Trophoblast cell (in vitro differentiated cells and primary cell): Measurements from ENCODE around the gene NUP210.

Source experiments
- DNase-seq, 2 donors: peaks; one replicate each; pipeline ENCODE4 v3.0.0-alpha.2; 2016
- H2AFZ ChIP-seq: 2 replicates; pipeline ENCODE4 v1.6.1; 2013; ENCODE audit warnings: low read length, moderate library complexity, mild to moderate bottlenecking; ENCODE audit not compliant: insufficient read depth, poor library complexity
- H2AK5ac ChIP-seq: 2 replicates; pipeline ENCODE4 v1.6.1; 2013; ENCODE audit warnings: mild to moderate bottlenecking, low read length
- H2BK120ac ChIP-seq: 2 replicates; pipeline ENCODE4 v1.6.1; 2013; ENCODE audit warnings: low read length, mild to moderate bottlenecking, moderate library complexity; ENCODE audit not compliant: insufficient read depth, poor library complexity
- H2BK12ac ChIP-seq: 2 replicates; pipeline ENCODE4 v1.6.1; 2013; ENCODE audit warnings: mild to moderate bottlenecking, low read length, moderate library complexity
- H2BK5ac ChIP-seq: 2 replicates; pipeline ENCODE4 v1.6.1; 2013; ENCODE audit warnings: low read length, low read depth, moderate library complexity, mild to moderate bottlenecking; ENCODE audit not compliant: poor library complexity
- H3K14ac ChIP-seq: 2 replicates; pipeline ENCODE4 v1.6.1; 2013; ENCODE audit warnings: mild to moderate bottlenecking, low read length
- H3K18ac ChIP-seq: 2 replicates; pipeline ENCODE4 v1.6.1; 2013; ENCODE audit warnings: mild to moderate bottlenecking, low read length
- H3K23ac ChIP-seq: 2 replicates; pipeline ENCODE4 v1.6.1; 2013; ENCODE audit warnings: low read length
- H3K27ac ChIP-seq: 2 replicates; pipeline ENCODE4 v1.5.1; 2013; ENCODE audit warnings: low read depth, mild to moderate bottlenecking, inconsistent platforms, low read length, moderate library complexity
- H3K27me3 ChIP-seq: 2 replicates; pipeline ENCODE4 v1.6.1; 2013; ENCODE audit warnings: inconsistent platforms, mild to moderate bottlenecking, low read length, moderate library complexity; ENCODE audit not compliant: insufficient read depth
- H3K36me3 ChIP-seq, 2 experiments: 1 replicate in 1 of 2; 2 replicates in 1 of 2; pipeline ENCODE4 v1.6.1; 2013; ENCODE audit warnings: low read length in 2 of 2, mild to moderate bottlenecking in 2 of 2, moderate library complexity in 1 of 2; ENCODE audit not compliant: insufficient read depth in 2 of 2, control insufficient read depth in 1 of 2
- H3K4ac ChIP-seq: 2 replicates; pipeline ENCODE4 v1.6.1; 2013; ENCODE audit warnings: low read depth, mild to moderate bottlenecking, low read length, moderate library complexity
- H3K4me1 ChIP-seq, 2 experiments: 1 replicate in 1 of 2; 2 replicates in 1 of 2; pipeline ENCODE4 v1.6.1; 2013; ENCODE audit warnings: low read length in 2 of 2, mild to moderate bottlenecking in 2 of 2, moderate library complexity in 1 of 2; ENCODE audit not compliant: insufficient read depth in 2 of 2, control insufficient read depth in 1 of 2
- H3K4me2 ChIP-seq: 2 replicates; pipeline ENCODE4 v1.6.1; 2013; ENCODE audit warnings: inconsistent platforms, mild to moderate bottlenecking, low read length, moderate library complexity
- H3K4me3 ChIP-seq: 2 replicates; pipeline ENCODE4 v1.5.1; 2013; ENCODE audit warnings: mild to moderate bottlenecking, low read depth, low read length, inconsistent platforms
- H3K79me1 ChIP-seq: one replicate; pipeline ENCODE4 v1.6.1; 2013; ENCODE audit warnings: low read length
- H3K79me2 ChIP-seq: 2 replicates; pipeline ENCODE4 v1.6.1; 2013; ENCODE audit warnings: low read length, mild to moderate bottlenecking; ENCODE audit not compliant: control insufficient read depth, insufficient read depth, poor library complexity
- H3K9ac ChIP-seq: 2 replicates; pipeline ENCODE4 v1.6.1; 2013; ENCODE audit warnings: mild to moderate bottlenecking, low read length
- H3K9me3 ChIP-seq: 2 replicates; pipeline ENCODE4 v1.6.1; 2013; ENCODE audit warnings: low read depth, mild to moderate bottlenecking, control low read depth, inconsistent platforms, low read length; ENCODE audit not compliant: insufficient read depth
- H4K12ac ChIP-seq: 2 replicates; pipeline ENCODE4 v1.6.1; 2013; ENCODE audit warnings: low read depth, mild to moderate bottlenecking, low read length, moderate library complexity
- H4K8ac ChIP-seq: 2 replicates; pipeline ENCODE4 v1.6.1; 2013; ENCODE audit warnings: low read depth, mild to moderate bottlenecking, low read length, moderate library complexity
- H4K91ac ChIP-seq: one replicate; pipeline ENCODE4 v1.6.1; 2013; ENCODE audit warnings: low read depth, mild to moderate bottlenecking, low read length, moderate library complexity
- WGBS: extraction: QIAGEN DNeasy Blood & Tissue Kit; methylation state at CpG from one replicate; pipeline ENCODE4 v1.1.7; 2013; ENCODE audit warnings: missing lambda C conversion rate; ENCODE audit not compliant: insufficient read length, insufficient coverage; ENCODE audit errors: extremely low coverage; 5-methylcytosine and 5-hydroxymethylcytosine counted together

Gene NUP210

GRCh38 chr3:13406190-13406589 lies 13.9 kb downstream of the NUP210 start:
- DNase-seq = no peak
- Histone ChIP-seq H3K9ac (no peak overlapping the region), H3K27ac (no peak overlapping the region), H3K36me3 (no peaks in the 10 kb centered on the region), H3K4me3 (no peak overlapping the region), H3K4me2 (no peak overlapping the region), H3K27me3 (no peaks in the 10 kb centered on the region), H4K8ac (no peak overlapping the region), H2AK5ac (no peak overlapping the region), H2BK120ac (no peak overlapping the region), H3K9me3 (peaks cover 5% of the 10 kb centered on the region), H3K18ac (no peak overlapping the region), H4K91ac (no peak overlapping the region), H2BK5ac (no peak overlapping the region), H3K14ac (no peak overlapping the region), H3K23ac (no peak overlapping the region), H4K12ac (no peak overlapping the region), H3K79me1 (no peaks in the 10 kb centered on the region), H3K4ac (no peak overlapping the region), H2AFZ (no peak overlapping the region), H2BK12ac (no peak overlapping the region), H3K79me2 (no peaks in the 10 kb centered on the region), H3K4me1 (no peaks in the 10 kb centered on the region)
- no CpG with 5 or more reads among the region's 5 CpGs for WGBS

GRCh38 chr3:13405614-13406013 lies 14.5 kb downstream of the NUP210 start:
- H3K79me2 ChIP-seq = no peaks in the 10 kb centered on the region
- no peak overlapping the region for H2AK5ac ChIP-seq
- H3K27me3 ChIP-seq = no peaks in the 10 kb centered on the region
- H3K23ac ChIP-seq = no peak overlapping the region
- H3K4ac ChIP-seq = no peak overlapping the region
- H3K4me1 ChIP-seq = no peaks in the 10 kb centered on the region
- H2AFZ ChIP-seq = no peak overlapping the region
- H3K79me1 ChIP-seq = no peaks in the 10 kb centered on the region
- H3K9me3 ChIP-seq = peaks cover 5% of the 10 kb centered on the region
- no peak overlapping the region for H2BK5ac ChIP-seq
- no peak overlapping the region for H3K18ac ChIP-seq
- H3K9ac ChIP-seq = peak overlapping the region; percentile 38
- no CpG with 5 or more reads among the region's 1 CpG for WGBS
- H3K27ac ChIP-seq = no peak overlapping the region
- H2BK120ac ChIP-seq = no peak overlapping the region
- no peak overlapping the region for H3K4me2 ChIP-seq
- no peaks in the 10 kb centered on the region for H3K36me3 ChIP-seq
- no peak overlapping the region for H4K8ac ChIP-seq
- no peak overlapping the region for H4K12ac ChIP-seq
- DNase-seq = peak; percentile 57 to 59
- H4K91ac ChIP-seq = no peak overlapping the region
- H3K4me3 ChIP-seq = no peak overlapping the region
- H2BK12ac ChIP-seq = no peak overlapping the region
- no peak overlapping the region for H3K14ac ChIP-seq

DNA sequence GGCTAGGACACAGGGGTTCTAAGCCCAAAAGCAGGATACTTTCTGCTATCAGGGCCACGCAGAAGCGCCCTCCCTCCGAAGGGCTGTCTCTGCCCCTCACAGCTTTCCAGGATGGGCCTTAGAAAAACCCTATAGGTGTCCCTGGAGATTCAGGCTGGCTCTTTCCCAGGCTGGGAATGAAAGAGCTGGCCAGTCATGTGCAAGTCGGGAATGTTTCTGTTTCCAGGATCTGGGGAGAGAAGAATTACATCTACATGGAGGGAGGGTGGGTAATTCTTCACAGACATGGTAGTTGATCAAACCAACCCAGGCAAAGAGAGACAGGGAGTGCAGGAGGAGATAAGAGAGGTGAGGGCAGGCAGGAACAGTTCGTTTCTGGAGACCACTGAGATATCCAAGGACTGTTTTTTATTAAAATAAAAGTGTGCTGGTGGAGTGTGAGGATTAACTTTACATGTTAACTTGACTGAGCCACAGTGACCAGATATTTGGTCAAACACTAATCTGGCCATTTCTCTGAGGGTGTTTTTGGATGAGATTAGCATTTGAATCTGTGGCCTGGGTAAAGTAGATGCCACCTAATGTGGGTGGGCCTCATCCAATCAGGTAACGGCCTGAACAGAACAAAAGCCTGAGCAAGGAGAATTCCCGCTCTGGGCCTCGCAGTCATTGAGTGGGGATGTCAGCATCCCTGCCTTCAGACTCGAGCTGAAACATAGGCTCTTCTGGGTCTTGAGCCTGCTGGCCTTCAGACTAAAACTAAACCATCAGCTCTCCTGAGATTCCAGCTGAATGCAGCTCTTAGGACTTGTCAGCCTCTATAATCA lies 15.3 kb downstream of the NUP210 start:
- Histone ChIP-seq H2BK12ac (no peak overlapping the region), H2AFZ (no peak overlapping the region), H3K27me3 (no peaks in the 10 kb centered on the region), H4K12ac (no peak overlapping the region), H4K91ac (no peak overlapping the region), H3K4me2 (no peak overlapping the region), H3K23ac (no peak overlapping the region), H3K4me3 (no peak overlapping the region), H2BK5ac (no peak overlapping the region), H3K18ac (no peak overlapping the region), H3K9ac (no peak overlapping the region), H3K79me1 (no peaks in the 10 kb centered on the region), H3K36me3 (no peaks in the 10 kb centered on the region), H2AK5ac (no peak overlapping the region), H3K27ac (no peak overlapping the region), H3K9me3 (peaks cover 5% of the 10 kb centered on the region), H3K4ac (no peak overlapping the region), H3K14ac (no peak overlapping the region), H3K4me1 (no peaks in the 10 kb centered on the region), H4K8ac (no peak overlapping the region), H2BK120ac (no peak overlapping the region), H3K79me2 (no peaks in the 10 kb centered on the region)
- WGBS = no CpG with 5 or more reads among the region's 9 CpGs
- DNase-seq = no peak

GRCh38 chr3:13403847-13404246 lies 16.3 kb downstream of the NUP210 start:
- Histone ChIP-seq H4K12ac (no peak overlapping the region), H2AK5ac (no peak overlapping the region), H3K4ac (no peak overlapping the region), H3K27me3 (no peaks in the 10 kb centered on the region), H4K8ac (no peak overlapping the region), H3K4me1 (no peaks in the 10 kb centered on the region), H2BK12ac (no peak overlapping the region), H3K14ac (no peak overlapping the region), H3K9me3 (peaks cover 5% of the 10 kb centered on the region), H3K27ac (no peak overlapping the region), H3K79me2 (no peaks in the 10 kb centered on the region), H3K23ac (no peak overlapping the region), H3K4me2 (no peak overlapping the region), H2BK120ac (no peak overlapping the region), H3K36me3 (no peaks in the 10 kb centered on the region), H3K9ac (no peak overlapping the region), H3K79me1 (no peaks in the 10 kb centered on the region), H4K91ac (no peak overlapping the region), H3K4me3 (no peak overlapping the region), H3K18ac (no peak overlapping the region), H2BK5ac (no peak overlapping the region), H2AFZ (no peak overlapping the region)
- no CpG with 5 or more reads among the region's 6 CpGs for WGBS
- no peak for DNase-seq
